ENCODE results near the gene GUCY2C.

Gene GUCY2C

GRCh38 chr12:14652483-14652882 lies 43.9 kb downstream of the GUCY2C start:
- TF ChIP-seq EZH2 (IDR thresholded peaks at IDR 0.05; ENCODE audit: borderline replicate concordance, low read depth, low read length, severe bottlenecking) (no peak), CTCF (IDR thresholded peaks at IDR 0.05; ENCODE audit: borderline replicate concordance, extremely low read depth, low read length, poor library complexity, severe bottlenecking) (no peak)
- Histone ChIP-seq H3K79me2 (ENCODE audit: insufficient read depth, low read length) (no peaks in the 10 kb centered on the region), H3K36me3 (ENCODE audit: insufficient read depth, low read length) (no peaks in the 10 kb centered on the region), H3K4me2 (ENCODE audit: insufficient read depth, low read length) (no peak overlapping the region), H3K27ac (ENCODE audit: low read length) (no peak overlapping the region), H3K9me3 (ENCODE audit: insufficient read depth, low read length, severe bottlenecking) (no peaks in the 10 kb centered on the region), H3K27me3 (ENCODE audit: insufficient read depth, low read length, poor library complexity) (peaks cover 21% of the 10 kb centered on the region), H4K20me1 (ENCODE audit: insufficient read depth, low read length) (no peaks in the 10 kb centered on the region), H3K4me1 (ENCODE audit: insufficient read depth, low read length) (no peaks in the 10 kb centered on the region), H3K4me3 (ENCODE audit: low read depth in 1 of 2, low read length in 2 of 2) (no peak overlapping the region), H3K9ac (ENCODE audit: low read depth, low read length) (no peak overlapping the region), H2AFZ (ENCODE audit: low read depth, low read length) (no peak overlapping the region)
- DNase-seq: no peak
- no peak for ATAC-seq (ENCODE audit: insufficient read depth, low read depth)

GRCh38 chr12:14651371-14651770 lies 45.0 kb downstream of the GUCY2C start:
- H3K9me3 ChIP-seq (ENCODE audit: insufficient read depth, low read length, severe bottlenecking): no peaks in the 10 kb centered on the region
- H3K4me3 ChIP-seq (ENCODE audit: low read depth in 1 of 2, low read length in 2 of 2): no peak overlapping the region
- H3K4me1 ChIP-seq (ENCODE audit: insufficient read depth, low read length): no peaks in the 10 kb centered on the region
- no peaks in the 10 kb centered on the region for H3K79me2 ChIP-seq (ENCODE audit: insufficient read depth, low read length)
- ATAC-seq (ENCODE audit: insufficient read depth, low read depth): no peak
- DNase-seq: no peak
- H3K9ac ChIP-seq (ENCODE audit: low read depth, low read length): no peak overlapping the region
- H2AFZ ChIP-seq (ENCODE audit: low read depth, low read length): no peak overlapping the region
- TF ChIP-seq EZH2 (IDR thresholded peaks at IDR 0.05; ENCODE audit: borderline replicate concordance, low read depth, low read length, severe bottlenecking) (no peak), CTCF (IDR thresholded peaks at IDR 0.05; ENCODE audit: borderline replicate concordance, extremely low read depth, low read length, poor library complexity, severe bottlenecking) (no peak)
- H3K4me2 ChIP-seq (ENCODE audit: insufficient read depth, low read length): no peak overlapping the region
- peaks cover 22% of the 10 kb centered on the region for H3K27me3 ChIP-seq (ENCODE audit: insufficient read depth, low read length, poor library complexity)
- H4K20me1 ChIP-seq (ENCODE audit: insufficient read depth, low read length): no peaks in the 10 kb centered on the region
- H3K36me3 ChIP-seq (ENCODE audit: insufficient read depth, low read length): no peaks in the 10 kb centered on the region
- H3K27ac ChIP-seq (ENCODE audit: low read length): no peak overlapping the region

- ATAC-seq (ENCODE audit: insufficient read depth, low read depth): no peak
- no peak overlapping the region for H2AFZ ChIP-seq (ENCODE audit: low read depth, low read length)
Measured at GRCh38 chr12:14650789-14651188, 45.6 kb downstream of the GUCY2C start.

More at GRCh38 chr12:14650789-14651188, 45.6 kb downstream of the GUCY2C start:
- no peaks in the 10 kb centered on the region for H3K9me3 ChIP-seq (ENCODE audit: insufficient read depth, low read length, severe bottlenecking)
- H3K4me2 ChIP-seq (ENCODE audit: insufficient read depth, low read length): no peak overlapping the region
- H3K27ac ChIP-seq (ENCODE audit: low read length): no peak overlapping the region
- no peak overlapping the region for H3K4me3 ChIP-seq (ENCODE audit: low read depth in 1 of 2, low read length in 2 of 2)
- TF ChIP-seq CTCF (IDR thresholded peaks at IDR 0.05; ENCODE audit: borderline replicate concordance, extremely low read depth, low read length, poor library complexity, severe bottlenecking) (no peak), EZH2 (IDR thresholded peaks at IDR 0.05; ENCODE audit: borderline replicate concordance, low read depth, low read length, severe bottlenecking) (no peak)
- H4K20me1 ChIP-seq (ENCODE audit: insufficient read depth, low read length): no peaks in the 10 kb centered on the region
- no peak overlapping the region for H3K9ac ChIP-seq (ENCODE audit: low read depth, low read length)
- no peaks in the 10 kb centered on the region for H3K4me1 ChIP-seq (ENCODE audit: insufficient read depth, low read length)
- DNase-seq: no peak
- H3K27me3 ChIP-seq (ENCODE audit: insufficient read depth, low read length, poor library complexity): peaks cover 21% of the 10 kb centered on the region
- H3K36me3 ChIP-seq (ENCODE audit: insufficient read depth, low read length): no peaks in the 10 kb centered on the region
- no peaks in the 10 kb centered on the region for H3K79me2 ChIP-seq (ENCODE audit: insufficient read depth, low read length)
